Measurements from ENCODE around the gene EIF5AL1. TPM values are rescaled to one million over a fixed set of nuclear protein-coding genes. Genes with fewer than 3 reads are reported as not detected.

Gene EIF5AL1
- total and polyA plus RNA-seq, 2 of the 13 experiments (the other 11 are each of a cell fraction or from before 2014, with no cell fraction given) = 0.22 to 0.50 TPM

DNA sequence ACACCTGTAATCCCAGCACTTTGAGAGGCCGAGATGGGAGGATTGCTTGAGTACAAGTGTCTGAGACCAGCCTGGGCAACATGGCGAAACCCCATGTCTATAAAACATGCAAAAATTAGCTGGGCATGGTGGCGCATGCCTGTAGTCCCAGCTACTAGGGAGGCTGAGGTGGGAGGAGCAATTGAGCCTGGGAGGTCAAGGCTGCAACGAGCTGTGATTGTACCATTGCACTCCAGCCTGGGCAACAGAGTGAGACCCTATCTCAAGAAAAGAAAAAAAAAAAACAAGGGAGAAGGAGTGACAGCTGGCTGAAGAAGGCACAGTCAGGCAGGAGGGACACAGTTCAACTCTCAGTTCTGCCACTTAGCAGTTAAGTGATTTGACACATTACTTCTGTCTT lies 40.6 kb upstream of the EIF5AL1 start:
- CTCF ChIA-PET (ENCODE audit: low intra/inter-chr PET ratio, low total read pairs) = no interaction called here
- ATAC-seq = no peak
- 59% methylated on average over 4 of the region's 4 CpGs for WGBS (ENCODE audit: low lambda C conversion rate)

GRCh38 chr10:79472449-79472848 lies 39.9 kb upstream of the EIF5AL1 start:
- ATAC-seq (no peak), FAIRE-seq (no peak), DNase-seq (ENCODE audit: low spot score) (no peak)
- intact Hi-C loops (cut with micrococcal nuclease; ENCODE audit: unreplicated experiment) (no loop called here), in situ Hi-C loops (cut with HindIII; ENCODE audit: extremely low pct_ligation_motif_present, low pct_unique_long_range_greater_than_20kb) (no loop called here)
- ChIA-PET CTCF (ENCODE audit: low intra/inter-chr PET ratio, low total read pairs) (no interaction called here), POLR2A (no interaction called here)
- TF ChIP-seq ZNF275 (CRISPR knock-in tag; IDR thresholded peaks at IDR 0.05; ENCODE audit: borderline replicate concordance) (no peak), ZFAT (CRISPR knock-in tag; conservative IDR thresholded peaks at IDR 0.05) (no peak), LCORL (IDR thresholded peaks at IDR 0.05) (no peak), LCORL (CRISPR knock-in tag; IDR thresholded peaks at IDR 0.05) (no peak)
- H4K20me1 ChIP-seq (ENCODE audit: insufficient read depth, low read length) = no peaks in the 10 kb centered on the region
- H3K9ac ChIP-seq (ENCODE audit: insufficient read depth, low read depth, low read length) = no peak overlapping the region
- no peak overlapping the region for H3K27ac ChIP-seq (ENCODE audit: extremely low read length, insufficient read depth, low read length)
- H3K36me3 ChIP-seq (replicated peaks in 1 of 2; ENCODE audit: control insufficient read depth in 1 of 2, insufficient read depth in 2 of 2, low read length in 2 of 2) = no peaks in the 10 kb centered on the region
- H3K4me1 ChIP-seq (ENCODE audit: insufficient read depth, low read length) = peaks cover 22% of the 10 kb centered on the region
- no peak overlapping the region for H3K4me3 ChIP-seq (replicated peaks in 1 of 3; ENCODE audit: insufficient read depth in 1 of 3, low read depth in 2 of 3, low read length in 3 of 3)
- 62% methylated on average over 7 of the region's 7 CpGs for WGBS (ENCODE audit: low lambda C conversion rate)
- no peaks in the 10 kb centered on the region for H3K9me3 ChIP-seq (ENCODE audit: low read length)
- peaks cover 0 to 8% of the 10 kb centered on the region in 2 experiments; a peak in 1 of 5 replicates for H3K27me3 ChIP-seq (ENCODE audit: control insufficient read depth in 1 of 2, insufficient read depth in 2 of 2, low read length in 2 of 2)
- no peak overlapping the region for H3K4me2 ChIP-seq (ENCODE audit: low read depth, low read length)
- H2AFZ ChIP-seq (ENCODE audit: low read length) = no peak overlapping the region
- H3K79me2 ChIP-seq (ENCODE audit: insufficient read depth, low read length) = no peaks in the 10 kb centered on the region
- no TSS peak for BruUV-seq (replicated peaks)

More for the DNA sequence above, 40.6 kb upstream of the EIF5AL1 start:
- FAIRE-seq (no peak), DNase-seq (ENCODE audit: low spot score) (no peak)
- Histone ChIP-seq H3K4me1 (ENCODE audit: insufficient read depth, low read length) (peaks cover 23% of the 10 kb centered on the region), H3K4me3 (replicated peaks in 1 of 3; ENCODE audit: insufficient read depth in 1 of 3, low read depth in 2 of 3, low read length in 3 of 3) (no peak overlapping the region), H3K36me3 (replicated peaks in 1 of 2; ENCODE audit: control insufficient read depth in 1 of 2, insufficient read depth in 2 of 2, low read length in 2 of 2) (no peaks in the 10 kb centered on the region), H3K9ac (ENCODE audit: insufficient read depth, low read depth, low read length) (no peak overlapping the region), H4K20me1 (ENCODE audit: insufficient read depth, low read length) (no peaks in the 10 kb centered on the region), H3K27ac (ENCODE audit: extremely low read length, insufficient read depth, low read length) (no peak overlapping the region), H2AFZ (ENCODE audit: low read length) (no peak overlapping the region), H3K27me3 (ENCODE audit: control insufficient read depth in 1 of 2, insufficient read depth in 2 of 2, low read length in 2 of 2) (peaks cover 0 to 8% of the 10 kb centered on the region in 2 experiments; a peak in 1 of 5 replicates), H3K4me2 (ENCODE audit: low read depth, low read length) (no peak overlapping the region), H3K9me3 (ENCODE audit: low read length) (no peaks in the 10 kb centered on the region), H3K79me2 (ENCODE audit: insufficient read depth, low read length) (no peaks in the 10 kb centered on the region)
- intact Hi-C loops (cut with micrococcal nuclease; ENCODE audit: unreplicated experiment) (no loop called here), in situ Hi-C loops (cut with HindIII; ENCODE audit: extremely low pct_ligation_motif_present, low pct_unique_long_range_greater_than_20kb) (no loop called here)
- POLR2A ChIA-PET = no interaction called here
- BruUV-seq (replicated peaks) = no TSS peak
- TF ChIP-seq ATF1 (CRISPR knock-in tag; IDR thresholded peaks at IDR 0.05) = no peak
- TF ChIP-seq ARID2 (CRISPR knock-in tag; IDR thresholded peaks at IDR 0.05; ENCODE audit: borderline replicate concordance) = no peak
- peak; percentile 52; the same call in 1 of the 2 replicates for TF ChIP-seq ZNF121 (CRISPR knock-in tag; IDR thresholded peaks at IDR 0.05)
- no peak for TF ChIP-seq ZNF720 (CRISPR knock-in tag; IDR thresholded peaks at IDR 0.05)
